ENCODE data around the gene CORT. TPM values are rescaled to one million over a fixed set of nuclear protein-coding genes. Genes with fewer than 3 reads are reported as not detected.

Gene CORT
- total and polyA plus RNA-seq, 2 donors from 2014 or later = 0.22 to 0.62 TPM

DNA sequence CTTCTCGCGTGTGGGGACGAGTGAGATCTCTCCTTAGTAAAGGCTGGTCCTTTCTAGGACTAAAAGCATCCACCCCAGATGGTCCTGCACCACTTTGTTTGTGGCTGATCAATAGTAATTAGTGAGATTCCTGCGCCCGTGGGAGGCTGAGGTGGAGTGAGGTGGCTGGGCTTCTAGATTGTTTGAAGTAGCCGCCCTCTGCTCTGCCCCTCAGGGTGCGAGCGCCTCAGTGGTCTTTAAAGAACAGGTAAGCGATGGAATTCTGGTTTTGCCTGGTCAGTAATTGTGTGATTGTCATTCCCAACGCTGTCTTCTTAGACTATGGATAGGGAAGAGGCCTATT lies 45.6 kb downstream of the CORT start:
- FAIRE-seq (no peak), DNase-seq (no peak)
- intact Hi-C loops (cut with DNase I) = no loop called here
- H3K36me3 ChIP-seq (ENCODE audit: control insufficient read depth in 2 of 3, insufficient read depth in 3 of 3, low read length in 3 of 3) = peaks cover 0 to 5% (median 0%) of the 10 kb centered on the region in 3 donors
- H3K4me1 ChIP-seq (ENCODE audit: control insufficient read depth in 2 of 3, insufficient read depth in 2 of 3, low read depth in 1 of 3, low read length in 3 of 3) = peaks cover 0 to 15% (median 4%) of the 10 kb centered on the region in 3 donors
- H3K9me3 ChIP-seq (ENCODE audit: control insufficient read depth in 2 of 3, insufficient read depth in 1 of 3, low read length in 3 of 3) = no peaks in the 10 kb centered on the region
- H3K27ac ChIP-seq (ENCODE audit: low read depth in 2 of 2, low read length in 2 of 2) = peak overlapping the region; percentile 92
- peak overlapping the region; percentile 4 to 82 (median 13) for H3K9ac ChIP-seq (ENCODE audit: low read length in 3 of 3)
- TF ChIP-seq, protein P1, sequence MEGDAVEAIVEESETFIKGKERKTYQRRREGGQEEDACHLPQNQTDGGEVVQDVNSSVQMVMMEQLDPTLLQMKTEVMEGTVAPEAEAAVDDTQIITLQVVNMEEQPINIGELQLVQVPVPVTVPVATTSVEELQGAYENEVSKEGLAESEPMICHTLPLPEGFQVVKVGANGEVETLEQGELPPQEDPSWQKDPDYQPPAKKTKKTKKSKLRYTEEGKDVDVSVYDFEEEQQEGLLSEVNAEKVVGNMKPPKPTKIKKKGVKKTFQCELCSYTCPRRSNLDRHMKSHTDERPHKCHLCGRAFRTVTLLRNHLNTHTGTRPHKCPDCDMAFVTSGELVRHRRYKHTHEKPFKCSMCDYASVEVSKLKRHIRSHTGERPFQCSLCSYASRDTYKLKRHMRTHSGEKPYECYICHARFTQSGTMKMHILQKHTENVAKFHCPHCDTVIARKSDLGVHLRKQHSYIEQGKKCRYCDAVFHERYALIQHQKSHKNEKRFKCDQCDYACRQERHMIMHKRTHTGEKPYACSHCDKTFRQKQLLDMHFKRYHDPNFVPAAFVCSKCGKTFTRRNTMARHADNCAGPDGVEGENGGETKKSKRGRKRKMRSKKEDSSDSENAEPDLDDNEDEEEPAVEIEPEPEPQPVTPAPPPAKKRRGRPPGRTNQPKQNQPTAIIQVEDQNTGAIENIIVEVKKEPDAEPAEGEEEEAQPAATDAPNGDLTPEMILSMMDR (IDR thresholded peaks at IDR 0.05; ENCODE audit: borderline replicate concordance, extremely low read depth, insufficient read depth) = no peak
- peak overlapping the region in 2 of 3 donors; percentile 37 to 56 for H3K4me3 ChIP-seq (ENCODE audit: low read length in 3 of 3)
- H3K27me3 ChIP-seq (ENCODE audit: control insufficient read depth, insufficient read depth, low read length) = no peaks in the 10 kb centered on the region

DNA sequence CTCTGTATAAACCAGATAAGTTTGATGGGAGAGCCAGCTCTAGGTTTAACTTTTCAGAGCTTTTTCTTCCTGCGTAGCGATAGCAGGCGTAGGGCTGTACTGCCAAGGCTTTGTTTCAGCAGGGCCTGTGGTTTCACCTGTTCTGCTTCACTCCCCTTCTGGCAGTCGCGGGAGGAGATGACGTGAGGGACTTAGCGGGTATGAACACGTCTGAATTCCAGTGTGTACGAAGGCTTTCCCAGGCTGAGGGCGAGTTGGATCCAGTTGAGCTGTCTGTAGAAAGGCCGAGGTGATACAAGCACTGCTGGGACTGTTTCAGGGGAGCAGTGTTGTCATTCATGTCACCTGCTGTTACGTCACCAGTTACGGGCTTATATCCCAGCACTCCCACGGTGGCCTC lies 46.1 kb downstream of the CORT start:
- Histone ChIP-seq H3K27ac (ENCODE audit: low read depth in 2 of 2, low read length in 2 of 2) (peak overlapping the region; percentile 92), H3K27me3 (ENCODE audit: control insufficient read depth, insufficient read depth, low read length) (no peaks in the 10 kb centered on the region), H3K9ac (ENCODE audit: low read length in 3 of 3) (peak overlapping the region in 2 of 3 donors; percentile 4 to 82), H3K9me3 (ENCODE audit: control insufficient read depth in 2 of 3, insufficient read depth in 1 of 3, low read length in 3 of 3) (no peaks in the 10 kb centered on the region), H3K4me3 (ENCODE audit: low read length in 3 of 3) (no peak overlapping the region), H3K36me3 (ENCODE audit: control insufficient read depth in 2 of 3, insufficient read depth in 3 of 3, low read length in 3 of 3) (peaks cover 0 to 5% (median 0%) of the 10 kb centered on the region in 3 donors), H3K4me1 (ENCODE audit: control insufficient read depth in 2 of 3, insufficient read depth in 2 of 3, low read depth in 1 of 3, low read length in 3 of 3) (peaks cover 0 to 15% (median 4%) of the 10 kb centered on the region in 3 donors)
- DNase-seq (peak; percentile 78 to 92 (median 87)), FAIRE-seq (no peak)
- intact Hi-C loops (cut with DNase I) = no loop called here
- TF ChIP-seq, protein P1 (IDR thresholded peaks at IDR 0.05; ENCODE audit: borderline replicate concordance, extremely low read depth, insufficient read depth) = no peak

DNA sequence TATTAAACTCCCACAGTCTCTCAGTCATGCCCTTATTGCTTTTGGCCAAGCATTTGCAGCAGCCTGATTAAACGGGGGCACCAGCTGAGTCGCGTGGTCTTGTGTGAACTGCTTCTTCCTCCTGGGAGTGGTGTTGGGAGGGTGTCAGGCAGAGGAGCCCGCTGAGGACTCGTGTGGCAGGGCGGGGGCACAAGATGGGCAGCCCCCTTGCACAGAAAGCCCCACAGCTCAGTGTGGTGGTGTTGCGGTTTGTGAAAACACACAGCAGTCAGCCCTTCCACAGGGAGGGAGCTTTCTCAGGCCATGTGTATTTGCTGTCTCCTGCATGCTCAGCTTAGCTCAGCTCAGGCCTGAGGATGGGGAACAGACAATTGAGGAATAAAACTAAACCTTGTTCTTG lies 47.3 kb downstream of the CORT start:
- TF ChIP-seq, protein P1 (IDR thresholded peaks at IDR 0.05; ENCODE audit: borderline replicate concordance, extremely low read depth, insufficient read depth) = no peak
- Histone ChIP-seq H3K4me1 (ENCODE audit: control insufficient read depth in 2 of 3, insufficient read depth in 2 of 3, low read depth in 1 of 3, low read length in 3 of 3) (peaks cover 0 to 15% (median 4%) of the 10 kb centered on the region in 3 donors), H3K36me3 (ENCODE audit: control insufficient read depth in 2 of 3, insufficient read depth in 3 of 3, low read length in 3 of 3) (peaks cover 0 to 5% (median 0%) of the 10 kb centered on the region in 3 donors), H3K9ac (ENCODE audit: low read length in 3 of 3) (no peak overlapping the region), H3K27me3 (ENCODE audit: control insufficient read depth, insufficient read depth, low read length) (no peaks in the 10 kb centered on the region), H3K4me3 (ENCODE audit: low read length in 3 of 3) (no peak overlapping the region), H3K9me3 (ENCODE audit: control insufficient read depth in 2 of 3, insufficient read depth in 1 of 3, low read length in 3 of 3) (no peaks in the 10 kb centered on the region), H3K27ac (ENCODE audit: low read depth in 2 of 2, low read length in 2 of 2) (no peak overlapping the region)
- DNase-seq (no peak), FAIRE-seq (no peak)
- intact Hi-C loops (cut with DNase I) = no loop called here

DNA sequence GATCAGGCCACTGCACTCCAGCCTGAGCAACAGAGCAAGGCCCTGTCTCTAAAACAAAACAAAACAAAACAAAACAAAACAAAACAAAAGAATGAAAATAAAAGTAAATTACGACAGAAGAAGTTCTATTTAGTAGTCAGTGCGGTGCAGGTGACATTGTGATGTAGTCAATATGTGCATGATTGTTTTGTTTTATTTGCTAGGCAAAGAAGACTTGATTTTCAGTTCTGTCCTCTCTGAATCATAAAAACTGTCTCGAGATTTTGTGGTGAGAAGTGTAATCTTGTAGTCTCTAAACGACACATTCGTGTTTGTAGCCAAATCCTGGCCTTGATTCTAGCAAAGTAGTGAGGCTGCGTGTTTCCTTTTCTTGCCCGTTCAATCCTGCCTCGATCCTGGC lies 48.4 kb downstream of the CORT start:
- no peak overlapping the region for H3K27ac ChIP-seq (ENCODE audit: low read depth in 2 of 2, low read length in 2 of 2)
- peaks cover 0 to 5% (median 0%) of the 10 kb centered on the region in 3 donors for H3K36me3 ChIP-seq (ENCODE audit: control insufficient read depth in 2 of 3, insufficient read depth in 3 of 3, low read length in 3 of 3)
- peaks cover 0 to 15% (median 4%) of the 10 kb centered on the region in 3 donors for H3K4me1 ChIP-seq (ENCODE audit: control insufficient read depth in 2 of 3, insufficient read depth in 2 of 3, low read depth in 1 of 3, low read length in 3 of 3)
- FAIRE-seq (no peak), DNase-seq (no peak)
- intact Hi-C loops (cut with DNase I) = no loop called here
- H3K27me3 ChIP-seq (ENCODE audit: control insufficient read depth, insufficient read depth, low read length) = no peaks in the 10 kb centered on the region
- H3K9ac ChIP-seq (ENCODE audit: low read length in 3 of 3) = no peak overlapping the region
- no peak overlapping the region for H3K4me3 ChIP-seq (ENCODE audit: low read length in 3 of 3)
- TF ChIP-seq, protein P1 (IDR thresholded peaks at IDR 0.05; ENCODE audit: borderline replicate concordance, extremely low read depth, insufficient read depth) = no peak
- no peaks in the 10 kb centered on the region for H3K9me3 ChIP-seq (ENCODE audit: control insufficient read depth in 2 of 3, insufficient read depth in 1 of 3, low read length in 3 of 3)
